GM18519 (cell line): ENCODE results near the gene NALCN.
"Not testable (repeated sequence)": the region's sequence is repeated elsewhere in the genome, so short reads cannot be mapped to it uniquely, and the experiment has no call there.

Experiments used
- ATAC-seq: cut with Tn5 transposase; IDR thresholded peaks from one replicate; pipeline ENCODE4 v1.9.1; 2021; ENCODE audit warnings: mild to moderate bottlenecking, moderate library complexity; ENCODE audit not compliant: unreplicated experiment, low FRiP score

Gene NALCN

DNA sequence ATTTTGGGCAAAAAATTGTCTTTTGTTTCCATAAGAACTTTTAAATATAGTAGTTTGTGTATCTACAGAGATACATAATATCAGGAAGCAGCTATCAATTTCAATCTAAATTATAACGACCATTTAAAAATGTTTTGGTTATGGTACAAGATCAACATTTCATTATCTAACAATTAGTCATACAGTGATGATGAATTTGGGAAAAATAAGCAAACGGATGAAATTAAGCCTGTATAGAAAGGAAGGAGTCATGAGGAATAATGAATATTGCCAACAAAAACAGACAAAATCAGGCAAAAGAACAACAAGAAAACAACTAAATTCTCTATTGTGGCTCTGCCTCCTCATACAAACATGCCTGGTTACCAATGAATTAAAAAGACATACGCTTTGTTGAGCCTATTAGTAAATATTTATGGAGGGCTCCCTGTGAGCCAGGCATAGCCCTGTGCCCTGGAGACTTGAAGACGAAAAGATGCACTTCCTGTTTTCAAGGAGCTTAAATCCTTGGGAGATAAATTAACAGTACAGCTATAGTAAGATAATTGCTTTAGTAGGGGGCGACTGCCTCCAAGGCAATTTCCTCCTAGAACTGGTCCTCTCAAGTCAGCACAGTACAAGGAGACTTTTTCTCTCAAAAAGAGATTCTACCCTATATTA is 73.0 kb downstream of the NALCN start:
- no peak for ATAC-seq

GRCh38 chr13:101341464-101341863 is 74.8 kb downstream of the NALCN start:
- ATAC-seq = no peak

DNA sequence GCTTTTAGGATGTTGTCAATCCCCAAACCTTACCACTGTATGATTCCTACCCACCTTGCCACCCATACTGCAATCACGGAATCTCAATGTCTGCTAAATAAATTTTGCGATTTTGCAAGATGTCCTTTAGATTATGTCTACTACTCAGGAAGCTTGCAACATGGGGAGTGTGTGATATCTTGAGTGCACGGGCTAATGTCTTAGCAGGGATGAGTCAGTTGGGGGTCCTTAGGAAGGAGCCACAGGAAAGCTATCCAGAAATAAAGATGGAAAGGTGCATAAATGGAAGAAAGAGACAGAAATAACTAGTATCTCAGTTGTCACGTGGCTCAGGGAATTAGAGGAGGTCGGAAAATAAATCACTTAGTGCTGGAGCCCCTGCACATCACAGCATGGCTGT is 77.1 kb downstream of the NALCN start:
- no peak for ATAC-seq

GRCh38 chr13:101332583-101332982 is 83.7 kb downstream of the NALCN start:
- ATAC-seq = no peak

GRCh38 chr13:101331731-101332130 is 84.6 kb downstream of the NALCN start:
- no peak for ATAC-seq

- ATAC-seq = no peak
Measured at GRCh38 chr13:101327871-101328270, 88.4 kb downstream of the NALCN start.

- ATAC-seq = no peak
Measured at GRCh38 chr13:101326710-101327109, 89.6 kb downstream of the NALCN start.

DNA sequence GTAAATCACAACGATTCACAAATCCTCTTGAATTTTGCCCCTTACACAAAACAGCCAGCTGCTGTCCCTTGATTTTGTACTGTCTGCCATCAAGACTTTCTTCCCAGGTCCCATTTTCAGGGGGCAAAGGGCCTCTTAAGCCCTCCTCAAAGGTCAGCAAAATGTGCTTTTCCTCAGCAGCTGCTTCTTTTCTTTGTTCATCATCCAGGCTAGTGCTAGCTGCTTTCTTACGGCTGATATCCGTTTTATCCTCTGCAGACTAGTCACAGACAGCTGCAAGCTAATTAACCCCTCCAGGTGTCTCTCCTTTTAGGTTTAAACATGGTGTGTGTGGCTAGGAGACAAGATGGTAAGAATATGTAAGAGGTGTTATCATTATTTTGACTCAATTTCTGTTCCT is 90.9 kb downstream of the NALCN start:
- no peak for ATAC-seq

- no peak for ATAC-seq
Measured at GRCh38 chr13:101323601-101324000, 92.7 kb downstream of the NALCN start.

- no peak for ATAC-seq
Measured at GRCh38 chr13:101317986-101318523, 98.3 kb downstream of the NALCN start.

DNA sequence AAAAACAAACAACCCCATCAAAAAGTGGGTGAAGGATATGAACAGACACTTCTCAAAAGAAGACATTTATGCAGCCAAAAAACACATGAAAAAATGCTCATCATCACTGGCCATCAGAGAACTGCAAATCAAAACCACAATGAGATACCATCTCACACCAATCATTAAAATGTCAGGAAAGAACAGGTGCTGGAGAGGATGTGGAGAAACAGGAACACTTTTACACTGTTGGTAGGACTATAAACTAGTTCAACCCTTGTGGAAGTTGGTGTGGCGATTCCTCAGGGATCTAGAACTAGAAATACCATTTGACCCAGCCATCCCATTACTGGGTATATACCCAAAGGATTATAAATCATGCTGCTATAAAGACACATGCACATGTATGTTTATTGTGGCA is 102.8 kb downstream of the NALCN start:
- ATAC-seq = not testable (repeated sequence)

- ATAC-seq = no peak
Measured at GRCh38 chr13:101309014-101309619, 107.2 kb downstream of the NALCN start.

- no peak for ATAC-seq
Measured at GRCh38 chr13:101308247-101309013, 107.9 kb downstream of the NALCN start.

GRCh38 chr13:101307181-101307701 is 109.1 kb downstream of the NALCN start:
- no peak for ATAC-seq

DNA sequence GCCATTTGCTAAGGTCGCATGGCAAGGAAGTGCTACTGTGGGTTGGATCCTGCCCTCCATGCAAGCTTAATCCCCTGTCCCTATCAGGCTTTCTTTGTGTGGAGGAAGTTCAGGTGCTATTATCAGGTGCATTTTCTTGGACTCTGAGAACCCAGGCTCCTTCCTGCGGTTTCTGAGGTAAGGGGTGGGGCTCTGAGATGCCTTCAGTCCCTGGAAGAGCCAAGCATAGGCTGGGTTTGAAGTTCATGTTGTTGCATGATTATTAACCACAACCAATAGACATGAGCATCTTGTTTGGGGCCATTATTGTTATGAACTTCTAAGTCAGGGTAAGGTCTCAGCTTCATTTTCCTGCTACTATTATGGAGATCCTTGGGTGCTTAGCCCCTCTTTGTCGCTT is 109.5 kb downstream of the NALCN start:
- ATAC-seq = no peak

DNA sequence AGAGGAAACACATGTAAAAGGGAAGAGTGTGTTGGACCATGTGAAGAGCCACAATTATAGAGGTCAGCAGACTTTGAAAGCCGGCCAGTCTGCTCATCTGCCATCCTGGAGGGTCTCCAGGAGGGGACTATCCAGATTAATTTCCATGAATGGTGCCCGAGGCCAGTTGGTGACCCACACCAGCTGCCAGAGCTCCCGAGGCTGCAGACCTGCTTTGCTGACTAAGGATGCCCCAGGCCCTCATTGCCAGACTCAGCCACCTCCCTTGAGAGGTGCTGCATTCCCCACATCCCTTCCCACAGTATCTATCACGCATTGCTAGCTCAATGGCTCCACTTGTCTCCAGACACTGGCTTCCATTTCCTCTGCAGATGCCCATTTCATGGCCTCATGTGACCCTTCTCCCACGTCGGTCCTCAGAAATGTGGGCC is 110.3 kb downstream of the NALCN start:
- no peak for ATAC-seq

DNA sequence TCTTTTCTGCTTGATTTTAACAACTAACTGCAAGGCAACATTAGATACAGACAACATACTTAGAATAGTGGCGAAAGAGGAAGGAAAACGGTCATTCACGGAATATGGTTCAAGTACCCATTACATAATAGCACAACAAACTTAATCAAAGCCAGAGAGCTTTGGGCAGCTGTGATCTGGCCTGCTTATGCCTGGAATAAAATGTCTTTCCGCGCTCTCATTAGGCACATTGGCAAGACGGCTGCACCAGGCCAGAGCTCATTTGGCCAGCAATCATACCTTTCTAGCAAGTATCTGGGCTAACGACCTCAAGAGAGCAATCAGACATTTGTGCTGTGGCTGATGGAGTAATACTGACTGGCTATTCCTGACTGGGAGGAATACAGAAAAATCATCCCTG is 112.8 kb downstream of the NALCN start:
- no peak for ATAC-seq

DNA sequence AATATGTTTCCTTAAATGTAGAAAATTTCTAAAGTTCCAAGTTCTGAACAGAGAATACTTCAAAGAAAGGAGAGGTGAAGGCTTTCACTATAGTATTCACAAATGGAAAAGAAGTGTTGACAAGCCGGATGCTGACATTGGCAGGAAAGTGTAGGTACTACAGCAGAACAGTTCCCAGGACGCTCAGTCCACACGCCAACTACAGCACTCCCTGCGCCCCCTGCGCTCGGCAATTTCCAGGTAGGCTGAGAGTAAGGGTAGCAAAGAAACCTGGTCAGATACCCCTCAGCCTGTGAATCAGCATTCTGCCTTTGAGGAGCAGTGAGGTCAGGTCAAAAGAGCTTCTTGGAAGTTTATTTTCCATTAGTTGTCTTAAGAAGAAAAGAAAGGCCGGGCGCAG is 115.3 kb downstream of the NALCN start:
- no peak for ATAC-seq

- ATAC-seq = no peak
Measured at GRCh38 chr13:101300531-101300930, 115.8 kb downstream of the NALCN start.

GRCh38 chr13:101298517-101298916 is 117.8 kb downstream of the NALCN start:
- no peak for ATAC-seq

GRCh38 chr13:101297794-101298193 is 118.5 kb downstream of the NALCN start:
- ATAC-seq = no peak
